ENCODE data around the gene COL21A1. TPM values are rescaled to one million over a fixed set of nuclear protein-coding genes. Genes with fewer than 3 reads are reported as not detected.

COL21A1 gene
- total RNA-seq, 3 donors from 2014 or later = 0.80 to 2.9 (median 1.5) TPM

- no peaks in the 10 kb centered on the region for H3K9me3 ChIP-seq
- TF ChIP-seq POLR2A (IDR thresholded peaks at IDR 0.05) = no peak
- TF ChIP-seq CTCF (IDR thresholded peaks at IDR 0.05) = no peak
- DNase-seq (ENCODE audit: low spot score in 2 of 2) = no peak
- H3K4me1 ChIP-seq = no peaks in the 10 kb centered on the region
- H3K27me3 ChIP-seq = no peaks in the 10 kb centered on the region
- intact Hi-C loops (cut with DNase I; ENCODE audit: low total_unique reads) = no loop called here
- no peaks in the 10 kb centered on the region for H3K36me3 ChIP-seq
- H3K27ac ChIP-seq = no peak overlapping the region
- H3K4me3 ChIP-seq = no peak overlapping the region
Measured at GRCh38 chr6:56036916-56037600, 210.3 kb downstream of the COL21A1 start.

- DNase-seq (ENCODE audit: low spot score in 2 of 2) = no peak
- Histone ChIP-seq H3K9me3 (no peaks in the 10 kb centered on the region), H3K36me3 (no peaks in the 10 kb centered on the region), H3K27ac (no peak overlapping the region), H3K27me3 (no peaks in the 10 kb centered on the region), H3K4me3 (no peak overlapping the region), H3K4me1 (no peaks in the 10 kb centered on the region)
- TF ChIP-seq POLR2AphosphoS5 (IDR thresholded peaks at IDR 0.05) (no peak), CTCF (IDR thresholded peaks at IDR 0.05) (no peak), POLR2A (IDR thresholded peaks at IDR 0.05) (no peak)
- intact Hi-C loops (cut with DNase I; ENCODE audit: low total_unique reads) = no loop called here
Measured at GRCh38 chr6:56033401-56033800, 214.0 kb downstream of the COL21A1 start.

GRCh38 chr6:56032715-56033260 is 214.6 kb downstream of the COL21A1 start:
- intact Hi-C loops (cut with DNase I; ENCODE audit: low total_unique reads) = no loop called here
- DNase-seq (ENCODE audit: low spot score in 2 of 2) = no peak

GRCh38 chr6:56027865-56028264 is 219.5 kb downstream of the COL21A1 start:
- Histone ChIP-seq H3K27me3 (no peaks in the 10 kb centered on the region), H3K36me3 (no peaks in the 10 kb centered on the region), H3K9me3 (no peaks in the 10 kb centered on the region), H3K27ac (no peak overlapping the region), H3K4me1 (no peaks in the 10 kb centered on the region), H3K4me3 (no peak overlapping the region)
- TF ChIP-seq CTCF (IDR thresholded peaks at IDR 0.05) (no peak), POLR2AphosphoS5 (IDR thresholded peaks at IDR 0.05) (no peak), POLR2A (IDR thresholded peaks at IDR 0.05) (no peak)
- DNase-seq (ENCODE audit: low spot score in 2 of 2) = no peak
- intact Hi-C loops (cut with DNase I; ENCODE audit: low total_unique reads) = no loop called here

More at GRCh38 chr6:56032715-56033260, 214.6 kb downstream of the COL21A1 start:
- Histone ChIP-seq H3K27ac (no peak overlapping the region), H3K4me3 (no peak overlapping the region), H3K4me1 (no peaks in the 10 kb centered on the region), H3K9me3 (no peaks in the 10 kb centered on the region), H3K27me3 (no peaks in the 10 kb centered on the region), H3K36me3 (no peaks in the 10 kb centered on the region)
- TF ChIP-seq CTCF (IDR thresholded peaks at IDR 0.05) = no peak
- no peak for TF ChIP-seq POLR2AphosphoS5 (IDR thresholded peaks at IDR 0.05)
- no peak for TF ChIP-seq POLR2A (IDR thresholded peaks at IDR 0.05)

- DNase-seq (ENCODE audit: low spot score in 2 of 2) = no peak
- Histone ChIP-seq H3K27ac (no peak overlapping the region), H3K27me3 (no peaks in the 10 kb centered on the region), H3K9me3 (no peaks in the 10 kb centered on the region), H3K4me1 (no peaks in the 10 kb centered on the region), H3K4me3 (no peak overlapping the region), H3K36me3 (no peaks in the 10 kb centered on the region)
- intact Hi-C loops (cut with DNase I; ENCODE audit: low total_unique reads) = no loop called here
- TF ChIP-seq CTCF (IDR thresholded peaks at IDR 0.05) (no peak), POLR2A (IDR thresholded peaks at IDR 0.05) (no peak), POLR2AphosphoS5 (IDR thresholded peaks at IDR 0.05) (no peak)
Measured at GRCh38 chr6:56026455-56027180, 220.8 kb downstream of the COL21A1 start.

All from breast epithelium (tissue), 4 donors.